ENCODE results near the gene PIGB. TPM values are rescaled to one million over a fixed set of nuclear protein-coding genes. Genes with fewer than 3 reads are reported as not detected.
A peak's percentile ranks its signal among the peaks of the same experiment; 100 is the strongest.

The PIGB gene
- total RNA-seq (2021; fragmentation: NEBNext Ultra II Directional; extraction: Animal tissue kit (Norgen Biotek cat#: 25700)) (4.3 and 6.1 TPM in 2 replicates), polyA plus RNA-seq (2011; rRNA removed) (3.9 and 11.7 TPM in 2 replicates), polyA minus RNA-seq (2011; rRNA and poly(A)+ RNA removed) (4.0 and 8.5 TPM in 2 replicates)
- polyA plus RNA-seq (2011; cell fraction: cytosol; rRNA removed): 5.9 TPM
- 3.5 TPM for polyA plus RNA-seq (2011; cell fraction: nucleus; rRNA removed)
- 3.2 to 5.7 TPM (median 3.9 TPM) in 4 replicates for polyA plus RNA-seq (2012, experiment 1 of 2)
- polyA plus RNA-seq (2012, experiment 2 of 2): 0.96 TPM
- 5.7 TPM for polyA plus RNA-seq (2013, experiment 1 of 2)
- polyA plus RNA-seq (2013, experiment 2 of 2): 6.2 TPM
- polyA minus RNA-seq (2011; cell fraction: cytosol; rRNA and poly(A)+ RNA removed): 1.5 TPM
- polyA minus RNA-seq (2011; cell fraction: nucleus; rRNA and poly(A)+ RNA removed): 10.4 TPM
- long read RNA-seq, experiment 1, partial matches to known transcripts: 1 of 5 reads
- long read RNA-seq, experiment 1, other reads (novel, unspliced or antisense): 4 of 5 reads
- long read RNA-seq, experiment 2, transcript PIGB-202 (12 exons, 1,668 nt): major isoform, 9 of 11 reads
- long read RNA-seq, experiment 2, partial matches to known transcripts: 0 of 11 reads
- long read RNA-seq, experiment 2, other reads (novel, unspliced or antisense): 2 of 11 reads

GRCh38 chr15:55318588-55319494 lies at the start of gene PIGB, which contains the start of gene PIGBOS1:
PIGB (plus strand) TSS chr15:55319222; CDS start chr15:55319251, 29 bp downstream.
PIGBOS1 (minus strand) TSS chr15:55319123; CDS start chr15:55317792, 1,331 bp downstream.
- FAIRE-seq: no peak
- TF ChIP-seq TAF1 (IDR thresholded peaks at IDR 0.05; ENCODE audit: low read depth, low read length) (peak; percentile 79), CHD1 (IDR thresholded peaks at IDR 0.05; ENCODE audit: low read depth, low read length) (no peak), SP4 (IDR thresholded peaks at IDR 0.05; ENCODE audit: low read length) (no peak), TEAD4 (IDR thresholded peaks at IDR 0.05; ENCODE audit: low read depth, low read length) (0 out of 2 replicates have a peak, but pooled peaks have one; percentile 40), E2F6 (IDR thresholded peaks at IDR 0.05) (peak; percentile 35; the same call in 1 of the 2 replicates), CREB1 (IDR thresholded peaks at IDR 0.05) (peak; percentile 62)

More at GRCh38 chr15:55318588-55319494, at the start of gene PIGB, which contains the start of gene PIGBOS1:
- Histone ChIP-seq H3K79me2 (ENCODE audit: control insufficient read depth in 1 of 2, insufficient read depth in 2 of 2, low read length in 2 of 2) (peaks cover 0 to 3% of the 10 kb centered on the region in 2 experiments; a peak in 1 of 4 replicates), H2AK5ac (ENCODE audit: low read depth, low read length) (no peak within 1 kb of the TSS), H3K9ac (replicated peaks in 1 of 4; ENCODE audit: extremely low read depth in 1 of 4, low read depth in 3 of 4, low read length in 3 of 4) (peak within 1 kb of the TSS; percentile 75 to 82 (median 78)), H3K4me1 (replicated peaks in 1 of 4; ENCODE audit: control insufficient read depth in 3 of 4, insufficient read depth in 4 of 4, low read length in 3 of 4) (peaks cover 0 to 2% (median 0%) of the 10 kb centered on the region in 4 experiments; a peak in 1 of 7 replicates), H3K79me1 (ENCODE audit: low read depth, low read length) (no peaks in the 10 kb centered on the region), H4K91ac (replicated peaks; ENCODE audit: insufficient read length, low read length) (peak within 1 kb of the TSS; percentile 63), H2BK20ac (ENCODE audit: low read length) (no peak within 1 kb of the TSS), H3K23ac (ENCODE audit: insufficient read length) (no peak within 1 kb of the TSS), H3K4ac (replicated peaks; ENCODE audit: insufficient read length, low read depth, low read length) (no peak within 1 kb of the TSS), H2BK120ac (replicated peaks; ENCODE audit: low read depth, low read length) (no peak within 1 kb of the TSS), H3K56ac (replicated peaks; ENCODE audit: insufficient read length, low read depth, low read length) (no peak within 1 kb of the TSS), H3K4me2 (ENCODE audit: insufficient read depth in 1 of 2, low read depth in 2 of 2, low read length in 2 of 2) (peak within 1 kb of the TSS; percentile 73 to 81), H3K14ac (ENCODE audit: insufficient read length) (no peak within 1 kb of the TSS), H3K36me3 (ENCODE audit: control insufficient read depth in 2 of 4, insufficient read depth in 4 of 4, low read length in 3 of 4) (no peaks in the 10 kb centered on the region), H3K18ac (ENCODE audit: extremely low read depth, low read length) (peak within 1 kb of the TSS; percentile 73; the same call in 1 of the 2 replicates), H3K4me3 (ENCODE audit: extremely low read depth in 1 of 4, insufficient read depth in 2 of 4, low read depth in 3 of 4, low read length in 4 of 4) (peak within 1 kb of the TSS; percentile 75 to 88 (median 82)), H2BK5ac (ENCODE audit: low read depth, low read length) (peak within 1 kb of the TSS; percentile 57), H2AFZ (ENCODE audit: low read length) (peak within 1 kb of the TSS; percentile 78), H2BK12ac (ENCODE audit: low read depth, low read length) (peak within 1 kb of the TSS; percentile 76; the same call in 1 of the 2 replicates), H4K5ac (ENCODE audit: insufficient read length, low read depth, low read length) (peak within 1 kb of the TSS; percentile 84), H3K23me2 (ENCODE audit: low read depth, low read length) (peaks cover 2% of the 10 kb centered on the region; the same call in 1 of the 2 replicates), H2BK15ac (ENCODE audit: low read length) (no peak within 1 kb of the TSS), H4K20me1 (replicated peaks in 1 of 2; ENCODE audit: control insufficient read depth in 1 of 2, insufficient read depth in 2 of 2, low read length in 2 of 2) (no peaks in the 10 kb centered on the region), H3K9me3 (ENCODE audit: insufficient read depth in 2 of 2, low read depth in 1 of 2, low read length in 1 of 2) (no peaks in the 10 kb centered on the region), H3K27me3 (replicated peaks in 1 of 4; ENCODE audit: control insufficient read depth in 3 of 4, extremely low read depth in 1 of 4, insufficient read depth in 3 of 4, low read length in 3 of 4) (no peaks in the 10 kb centered on the region), H4K8ac (ENCODE audit: extremely low read depth, insufficient read depth, low read length) (peak within 1 kb of the TSS; percentile 93; the same call in 1 of the 2 replicates), H3K27ac (ENCODE audit: low read depth, low read length) (peak within 1 kb of the TSS; percentile 74)
- POLR2A ChIA-PET (ENCODE audit: partially characterized antibody): interaction anchor here (0.7 to 1.7 kb wide), 12 partner anchors 10 to 680 kb away, joined by 3 to 5 read pairs (median 3); partner anchors contain the start of genes CCPG1, PIERCE2 and RSL24D1
- DNase-seq (ENCODE audit: low read depth in 1 of 2, low spot score in 2 of 2): peak; percentile 74 to 83
- 8% methylated on average over 47 of the region's 49 CpGs; no CpG with 5 or more reads in 1 of the 2 experiments for WGBS, 2 experiments (ENCODE audit: extremely low coverage in 1 of 2, insufficient coverage in 1 of 2, insufficient read length in 1 of 2, insufficient replicate concordance in 2 of 2, low coverage in 1 of 2, low lambda C conversion rate in 2 of 2, missing lambda C conversion rate in 1 of 2)
- CTCF ChIA-PET (ENCODE audit: partially characterized antibody): interaction anchor here (0.6 to 2.1 kb wide), 5 partner anchors 14 to 234 kb away, joined by 3 to 10 read pairs (median 4); partner anchors contain the start of genes CCPG1 and PIERCE2

Data from H1 (cell line).